ENCODE measurements around the gene KLRK1.

DNA sequence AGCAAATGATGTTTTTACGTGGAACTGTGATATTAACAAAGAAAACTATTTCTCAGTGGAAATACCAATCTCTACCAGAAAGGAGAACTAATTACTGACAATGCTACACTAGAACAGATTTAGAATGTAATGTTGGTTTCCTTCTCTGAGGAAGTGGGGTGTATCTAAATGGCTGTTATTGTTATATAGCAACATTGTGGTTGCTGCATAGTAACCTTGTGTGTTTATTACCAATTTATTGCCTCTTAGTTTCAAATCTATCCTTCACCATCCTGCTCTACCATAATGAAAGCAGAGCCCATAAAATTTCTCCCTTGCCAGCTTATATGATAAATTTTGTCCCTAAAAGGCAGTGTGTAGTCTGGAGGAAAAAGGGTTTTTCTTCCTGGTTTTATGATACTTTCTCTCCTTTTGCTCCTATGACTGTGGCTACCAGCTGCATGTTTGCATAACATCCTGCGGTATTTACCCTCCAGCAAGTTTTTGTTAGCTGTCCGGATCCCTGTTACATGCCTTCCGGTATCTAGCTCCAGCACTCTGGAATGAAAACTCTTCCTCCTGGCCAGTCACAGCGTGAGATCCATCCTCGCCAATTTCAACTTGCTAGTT, 5.7 kb upstream of the KLRK1 start:
- TF ChIP-seq ZNF600 (tag by site-specific recombination; IDR thresholded peaks at IDR 0.05) (peak; percentile 80), CTCF (tag by site-specific recombination; IDR thresholded peaks at IDR 0.05) (no peak), ZNF335 (tag by site-specific recombination; conservative IDR thresholded peaks at IDR 0.05) (peak; percentile 34; the same call in 1 of the 2 replicates), ZNF768 (tag by site-specific recombination; IDR thresholded peaks at IDR 0.05) (no peak), KLF16 (tag by site-specific recombination; IDR thresholded peaks at IDR 0.05) (no peak)

Measured in HEK293 (cell line).